Progenitor cell of endocrine pancreas (in vitro differentiated cells): ENCODE results near the gene PDCD7. TPM values are rescaled to one million over a fixed set of nuclear protein-coding genes. Genes with fewer than 3 reads are reported as not detected.
"Not testable (repeated sequence)": the region's sequence is repeated elsewhere in the genome, so short reads cannot be mapped to it uniquely, and the experiment has no call there.

Experiments used
- DNase-seq: peaks from one replicate; pipeline ENCODE4 v3.0.0; 2021; ENCODE audit warnings: low spot score; ENCODE audit not compliant: unreplicated experiment
- H3K27ac Mint-ChIP-seq: 2 replicates; pipeline ENCODE4 v1.8.0; 2021; ENCODE audit warnings: mild to moderate bottlenecking, moderate library complexity, mixed read lengths
- H3K27me3 Mint-ChIP-seq: 2 replicates; pipeline ENCODE4 v1.8.0; 2021; ENCODE audit warnings: mixed read lengths
- H3K36me3 Mint-ChIP-seq: 2 replicates; pipeline ENCODE4 v1.8.0; 2022; ENCODE audit warnings: mixed read lengths; ENCODE audit not compliant: insufficient read depth
- H3K4me1 Mint-ChIP-seq: 2 replicates; pipeline ENCODE4 v1.8.0; 2021; ENCODE audit warnings: low read depth, mixed read lengths
- H3K4me3 Mint-ChIP-seq: 2 replicates; pipeline ENCODE4 v1.8.0; 2021; ENCODE audit warnings: low read depth, mild to moderate bottlenecking, moderate library complexity, mixed read lengths
- H3K9me3 Mint-ChIP-seq: 2 replicates; pipeline ENCODE4 v1.8.0; 2021; ENCODE audit warnings: low read depth, mixed read lengths
- total RNA-seq: library from RNA; stranded (reverse); gene quantifications from 2 replicates; pipeline ENCODE4 v1.2.1, GENCODE V29; 2021
- TF ChIP-seq, protein P1 (sequence below): fragments of 200-600 bp; sonication (generic); IDR thresholded peaks from one replicate; pipeline ENCODE4 v1.5.0; 2021; ENCODE audit warnings: antibody characterized with exemption, mild to moderate bottlenecking; ENCODE audit not compliant: unreplicated experiment

The PDCD7 gene
- total RNA-seq, 1 donor from 2014 or later = 34.4 TPM

DNA sequence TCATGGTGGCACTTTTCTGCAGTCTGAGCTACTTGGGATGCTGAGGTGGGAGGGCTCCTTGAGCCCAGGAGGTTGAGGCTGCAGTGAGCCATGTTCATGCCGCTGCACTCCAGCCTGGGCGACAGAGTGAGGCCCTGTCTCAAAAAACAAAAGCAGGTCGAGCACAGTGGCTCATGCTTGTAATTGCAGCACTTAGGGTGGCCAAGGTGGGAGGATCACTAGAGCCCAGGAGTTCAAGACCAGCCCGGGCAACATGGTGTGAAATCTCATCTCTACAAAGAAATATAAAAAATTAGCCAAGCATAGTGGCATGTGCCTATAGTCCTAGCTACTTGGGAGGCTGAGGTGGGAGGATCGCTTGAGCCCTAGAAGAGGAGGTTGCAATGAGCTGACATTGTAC, 28.6 kb downstream of the PDCD7 start:
- Mint-ChIP-seq H3K27me3 (peaks cover 8% of the 10 kb centered on the region), H3K4me1 (peaks cover 2% of the 10 kb centered on the region), H3K4me3 (no peak overlapping the region), H3K27ac (no peak overlapping the region), H3K9me3 (no peaks in the 10 kb centered on the region), H3K36me3 (peaks cover 8% of the 10 kb centered on the region)
- TF ChIP-seq, protein P1, sequence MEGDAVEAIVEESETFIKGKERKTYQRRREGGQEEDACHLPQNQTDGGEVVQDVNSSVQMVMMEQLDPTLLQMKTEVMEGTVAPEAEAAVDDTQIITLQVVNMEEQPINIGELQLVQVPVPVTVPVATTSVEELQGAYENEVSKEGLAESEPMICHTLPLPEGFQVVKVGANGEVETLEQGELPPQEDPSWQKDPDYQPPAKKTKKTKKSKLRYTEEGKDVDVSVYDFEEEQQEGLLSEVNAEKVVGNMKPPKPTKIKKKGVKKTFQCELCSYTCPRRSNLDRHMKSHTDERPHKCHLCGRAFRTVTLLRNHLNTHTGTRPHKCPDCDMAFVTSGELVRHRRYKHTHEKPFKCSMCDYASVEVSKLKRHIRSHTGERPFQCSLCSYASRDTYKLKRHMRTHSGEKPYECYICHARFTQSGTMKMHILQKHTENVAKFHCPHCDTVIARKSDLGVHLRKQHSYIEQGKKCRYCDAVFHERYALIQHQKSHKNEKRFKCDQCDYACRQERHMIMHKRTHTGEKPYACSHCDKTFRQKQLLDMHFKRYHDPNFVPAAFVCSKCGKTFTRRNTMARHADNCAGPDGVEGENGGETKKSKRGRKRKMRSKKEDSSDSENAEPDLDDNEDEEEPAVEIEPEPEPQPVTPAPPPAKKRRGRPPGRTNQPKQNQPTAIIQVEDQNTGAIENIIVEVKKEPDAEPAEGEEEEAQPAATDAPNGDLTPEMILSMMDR = no peak
- DNase-seq = no peak

DNA sequence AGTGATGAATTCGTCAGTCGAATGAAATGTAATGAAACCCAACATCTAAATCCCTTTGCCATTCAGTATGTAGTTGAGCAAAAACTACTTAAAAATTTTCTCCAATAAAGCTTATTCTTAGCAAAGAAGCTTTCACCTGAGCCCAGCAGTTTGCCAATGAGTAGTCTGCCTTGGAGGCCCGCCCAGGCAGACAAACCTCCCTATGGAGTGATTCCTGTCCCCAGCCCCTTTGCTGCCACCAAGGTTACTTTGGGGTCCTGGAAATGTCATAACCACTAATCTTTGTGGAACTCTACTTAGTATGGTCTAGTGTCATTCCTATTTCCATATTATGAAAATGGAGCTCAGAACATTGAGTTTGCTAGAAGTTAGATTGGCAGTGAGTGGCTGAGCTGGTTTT, 30.7 kb downstream of the PDCD7 start:
- Mint-ChIP-seq H3K27me3 (peaks cover 8% of the 10 kb centered on the region), H3K4me3 (no peak overlapping the region), H3K27ac (no peak overlapping the region), H3K36me3 (peaks cover 13% of the 10 kb centered on the region), H3K9me3 (no peaks in the 10 kb centered on the region), H3K4me1 (peaks cover 2% of the 10 kb centered on the region)
- TF ChIP-seq, protein P1 = no peak
- no peak for DNase-seq

DNA sequence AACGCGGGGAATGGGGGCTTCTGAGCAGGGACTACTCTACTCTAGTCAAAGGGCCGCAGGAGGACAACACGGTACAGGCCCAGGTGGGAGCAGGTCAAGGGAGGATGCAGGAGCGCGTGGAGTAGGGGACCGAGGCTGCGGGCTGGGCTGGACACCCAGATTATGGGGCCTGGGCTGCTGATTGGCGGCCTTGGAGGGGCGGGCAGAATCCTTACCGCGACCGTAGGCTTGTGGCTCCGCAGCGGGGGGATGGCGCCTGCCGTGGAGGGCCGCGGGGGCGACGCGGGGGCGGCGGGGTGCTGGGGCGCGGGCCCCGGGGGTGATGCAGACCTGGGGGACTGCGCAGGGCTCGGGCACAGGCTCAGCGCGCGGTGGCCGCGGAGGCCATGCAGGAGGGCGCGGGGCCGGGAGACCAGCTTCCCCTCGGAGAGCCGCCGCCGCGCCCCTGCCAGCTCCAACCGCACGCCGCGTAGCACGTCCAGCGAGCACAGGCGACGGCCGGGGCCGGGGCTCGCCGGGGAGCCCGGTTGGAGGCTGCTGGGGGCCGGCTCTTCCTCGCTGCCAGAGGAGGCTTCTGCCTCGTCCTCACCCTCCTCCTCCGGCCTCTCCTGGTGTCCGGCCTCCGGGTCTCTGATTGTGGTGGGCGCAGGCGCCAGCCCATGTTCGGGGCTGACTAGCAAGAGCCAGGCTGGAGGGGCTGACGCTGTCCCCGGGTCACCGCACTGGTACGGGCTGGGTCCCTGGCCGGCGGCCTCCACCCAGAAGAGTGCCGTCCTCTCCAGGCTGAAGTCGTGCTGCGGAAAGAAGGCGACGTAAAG, 31.5 kb downstream of the PDCD7 start:
- no peak for DNase-seq
- H3K27me3 Mint-ChIP-seq = peaks cover 8% of the 10 kb centered on the region
- H3K27ac Mint-ChIP-seq = peak overlapping the region; percentile 62
- no peaks in the 10 kb centered on the region for H3K9me3 Mint-ChIP-seq
- H3K4me3 Mint-ChIP-seq = peak overlapping the region; percentile 58
- H3K4me1 Mint-ChIP-seq = peaks cover 2% of the 10 kb centered on the region
- peaks cover 14% of the 10 kb centered on the region for H3K36me3 Mint-ChIP-seq
- TF ChIP-seq, protein P1 = peak; percentile 2

DNA sequence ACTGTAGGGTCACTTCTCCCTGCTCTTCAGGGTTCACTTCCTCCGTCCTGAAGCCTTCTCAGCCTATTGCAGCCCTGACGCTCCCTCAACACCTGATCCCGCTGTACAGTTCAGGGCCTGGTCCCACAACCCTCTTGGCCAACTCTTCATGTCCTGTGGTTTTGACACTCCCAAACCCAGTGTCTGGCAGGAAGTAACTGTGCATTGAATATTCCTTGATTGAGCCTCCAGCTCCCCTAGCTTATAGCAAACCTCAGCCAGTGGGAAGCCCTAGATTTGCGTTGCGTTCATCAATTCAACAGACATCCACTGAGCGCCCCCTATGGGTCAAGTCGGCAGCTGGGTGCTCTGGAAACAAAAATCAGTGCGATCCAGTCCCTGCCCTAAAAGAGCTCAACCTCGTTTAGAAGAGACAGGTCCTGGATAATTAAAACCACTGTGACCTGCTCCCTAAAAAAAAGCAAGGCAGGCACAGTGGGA, 32.2 kb downstream of the PDCD7 start:
- DNase-seq = peak; percentile 65
- Mint-ChIP-seq H3K9me3 (no peaks in the 10 kb centered on the region), H3K36me3 (peaks cover 14% of the 10 kb centered on the region), H3K27ac (peak overlapping the region; percentile 62), H3K4me1 (peaks cover 2% of the 10 kb centered on the region), H3K27me3 (peaks cover 8% of the 10 kb centered on the region), H3K4me3 (peak overlapping the region; percentile 58)
- TF ChIP-seq, protein P1 = peak; percentile 82

DNA sequence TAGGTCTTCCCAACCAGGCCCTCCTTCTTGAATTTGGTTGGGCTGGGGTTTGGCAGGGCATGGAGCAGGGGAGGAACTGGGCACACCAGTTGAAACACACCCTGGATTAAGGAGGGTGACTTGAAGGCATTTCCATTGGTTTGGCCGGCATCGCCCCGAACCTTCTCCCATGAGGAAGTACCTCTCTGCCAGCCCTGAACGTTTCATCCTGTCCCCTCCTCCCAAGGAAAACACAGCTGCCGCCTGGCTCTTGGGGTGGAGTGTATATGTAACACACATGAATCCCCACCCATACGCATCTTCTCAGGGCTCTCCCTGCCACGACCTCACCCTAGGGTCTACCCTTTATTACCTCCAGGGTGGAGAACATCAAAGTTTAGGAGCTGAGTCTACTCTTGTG, 33.2 kb downstream of the PDCD7 start:
- no peak for DNase-seq
- H3K27me3 Mint-ChIP-seq = peaks cover 8% of the 10 kb centered on the region
- TF ChIP-seq, protein P1 = no peak
- H3K36me3 Mint-ChIP-seq = peaks cover 13% of the 10 kb centered on the region
- H3K4me3 Mint-ChIP-seq = no peak overlapping the region
- H3K9me3 Mint-ChIP-seq = no peaks in the 10 kb centered on the region
- peaks cover 2% of the 10 kb centered on the region for H3K4me1 Mint-ChIP-seq
- H3K27ac Mint-ChIP-seq = no peak overlapping the region

DNA sequence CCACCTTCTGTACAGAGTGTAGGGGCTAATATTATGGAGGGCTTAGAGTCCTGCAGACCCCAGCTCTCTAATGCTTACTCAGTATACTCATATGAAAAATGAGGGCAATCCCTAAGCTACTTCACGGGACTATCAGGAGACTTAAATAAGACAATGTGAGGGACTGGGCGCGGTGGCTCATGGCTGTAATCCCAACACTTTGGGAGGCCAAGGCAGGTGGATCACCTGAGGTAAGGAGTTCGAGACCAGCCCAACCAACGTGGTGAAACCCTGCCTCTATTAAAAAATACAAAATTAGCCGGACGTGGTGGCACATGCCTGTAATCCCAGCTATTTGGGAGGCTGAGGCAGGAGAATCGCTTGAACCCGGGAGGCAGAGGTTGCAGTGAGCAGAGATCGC, 33.8 kb downstream of the PDCD7 start:
- peaks cover 13% of the 10 kb centered on the region for H3K36me3 Mint-ChIP-seq
- H3K4me3 Mint-ChIP-seq, H3K27ac Mint-ChIP-seq, H3K9me3 Mint-ChIP-seq, H3K4me1 Mint-ChIP-seq, DNase-seq, H3K27me3 Mint-ChIP-seq: not testable (repeated sequence)
